OCI-LY1 (cell line): ENCODE data around the gene SLC6A7.

Experiments
- CTCF ChIP-seq: fragments of 200-600 bp; sonication (generic), shearing (Covaris generic); IDR thresholded peaks from 2 replicates; pipeline ENCODE4 v1.5.1; 2017; ENCODE audit warnings: mild to moderate bottlenecking, antibody characterized with exemption, low read length, moderate library complexity, mixed read lengths
- EZH2 ChIP-seq: fragments of 200-600 bp; sonication (generic), shearing (Covaris generic); IDR thresholded peaks from 2 replicates; pipeline ENCODE4 v1.8.0; 2017; ENCODE audit warnings: borderline replicate concordance, mixed run types, mild to moderate bottlenecking, antibody characterized with exemption, low read length, moderate library complexity, mixed read lengths

GRCh38 chr5:150239099-150239793, 49.4 kb downstream of the SLC6A7 start:
- TF ChIP-seq CTCF (no peak), EZH2 (no peak)
